ENCODE measurements around the gene SYCP2.

SYCP2 gene

DNA sequence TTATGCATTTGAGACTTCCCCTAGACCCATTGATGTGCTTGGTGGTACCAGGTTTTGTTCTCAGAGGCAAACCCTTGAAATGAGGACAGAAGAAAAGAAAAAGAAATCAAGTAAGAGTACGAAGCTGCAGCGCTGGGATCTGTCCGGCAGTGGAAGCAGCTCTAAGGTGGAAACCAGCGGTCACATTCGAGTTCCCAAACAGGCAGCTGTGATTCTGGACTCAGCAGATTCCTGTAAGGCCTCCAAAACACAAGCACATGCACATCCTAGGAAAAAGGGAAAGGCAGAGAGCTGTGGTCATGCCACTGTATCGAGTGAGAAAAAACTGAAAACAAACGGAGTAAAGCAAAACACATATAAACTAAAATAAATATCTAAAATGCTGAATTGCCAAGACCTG lies 11.3 kb upstream of the SYCP2 start:
- Histone ChIP-seq H3K9ac (ENCODE audit: low read length in 5 of 5) (no peak overlapping the region), H3K27me3 (ENCODE audit: control insufficient read depth in 5 of 5, insufficient read depth in 4 of 5, low read length in 5 of 5) (no peaks in the 10 kb centered on the region), H3K4me3 (ENCODE audit: low read depth in 1 of 5, low read length in 5 of 5) (no peak overlapping the region), H3K4me1 (ENCODE audit: control insufficient read depth in 5 of 5, insufficient read depth in 5 of 5, low read length in 5 of 5) (peaks cover 3 to 39% (median 30%) of the 10 kb centered on the region in 5 donors), H3K36me3 (ENCODE audit: control insufficient read depth in 5 of 5, insufficient read depth in 5 of 5, low read length in 5 of 5) (peaks cover 11 to 25% (median 16%) of the 10 kb centered on the region in 5 donors), H3K9me3 (ENCODE audit: control insufficient read depth in 5 of 5, low read length in 5 of 5) (no peaks in the 10 kb centered on the region), H3K27ac (ENCODE audit: low read depth, low read length) (no peak overlapping the region)

DNA sequence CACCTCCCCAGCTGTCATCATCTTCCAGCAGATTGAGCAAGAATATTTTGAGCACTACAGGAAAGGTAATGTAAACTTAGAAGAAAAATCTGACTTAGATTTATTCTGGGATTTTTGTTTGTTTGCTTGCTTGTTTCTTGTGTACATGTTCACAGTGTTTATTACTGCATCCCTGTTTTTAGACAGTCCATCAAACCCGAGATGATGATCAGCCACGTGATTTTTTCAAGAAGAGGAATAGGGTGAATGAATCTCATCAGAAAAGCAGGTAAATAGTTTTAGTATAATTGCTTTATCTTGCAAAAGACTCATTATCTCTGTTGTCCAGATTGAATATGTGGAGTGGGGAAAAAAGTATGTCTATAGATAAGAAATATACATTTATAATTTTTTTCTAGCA lies 8.8 kb upstream of the SYCP2 start:
- H3K36me3 ChIP-seq (ENCODE audit: control insufficient read depth in 5 of 5, insufficient read depth in 5 of 5, low read length in 5 of 5) = peaks cover 11 to 25% (median 16%) of the 10 kb centered on the region in 5 donors
- H3K27me3 ChIP-seq (ENCODE audit: control insufficient read depth in 5 of 5, insufficient read depth in 4 of 5, low read length in 5 of 5) = no peaks in the 10 kb centered on the region
- no peak overlapping the region for H3K9ac ChIP-seq (ENCODE audit: low read length in 5 of 5)
- H3K9me3 ChIP-seq (ENCODE audit: control insufficient read depth in 5 of 5, low read length in 5 of 5) = no peaks in the 10 kb centered on the region
- H3K4me1 ChIP-seq (ENCODE audit: control insufficient read depth in 5 of 5, insufficient read depth in 5 of 5, low read length in 5 of 5) = peaks cover 15 to 55% (median 52%) of the 10 kb centered on the region in 5 donors
- H3K27ac ChIP-seq (ENCODE audit: low read depth, low read length) = no peak overlapping the region
- no peak overlapping the region for H3K4me3 ChIP-seq (ENCODE audit: low read depth in 1 of 5, low read length in 5 of 5)

DNA sequence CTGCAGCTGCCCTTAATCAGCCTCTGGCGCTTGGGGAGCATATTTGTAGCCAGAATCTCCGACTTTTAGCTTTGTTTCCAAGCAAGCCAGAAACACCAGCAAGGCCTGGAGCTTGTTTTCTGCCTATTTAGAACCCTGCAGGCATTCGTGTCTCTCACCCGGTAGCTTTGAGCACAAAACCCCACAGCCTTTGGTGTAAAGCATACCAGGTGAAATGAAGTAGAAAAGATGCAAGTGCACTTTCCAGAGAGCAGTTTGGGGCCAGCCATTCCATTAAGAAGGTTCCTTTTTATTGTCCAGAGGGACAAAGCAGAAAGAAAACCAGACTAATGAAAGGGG lies 7.5 kb upstream of the SYCP2 start:
- Histone ChIP-seq H3K4me3 (ENCODE audit: low read depth in 1 of 5, low read length in 5 of 5) (peak overlapping the region; percentile 79 to 97 (median 94)), H3K9me3 (ENCODE audit: control insufficient read depth in 5 of 5, low read length in 5 of 5) (no peaks in the 10 kb centered on the region), H3K27ac (ENCODE audit: low read depth, low read length) (peak overlapping the region; percentile 94), H3K4me1 (ENCODE audit: control insufficient read depth in 5 of 5, insufficient read depth in 5 of 5, low read length in 5 of 5) (peaks cover 15 to 65% (median 57%) of the 10 kb centered on the region in 5 donors), H3K27me3 (ENCODE audit: control insufficient read depth in 5 of 5, insufficient read depth in 4 of 5, low read length in 5 of 5) (no peaks in the 10 kb centered on the region), H3K36me3 (ENCODE audit: control insufficient read depth in 5 of 5, insufficient read depth in 5 of 5, low read length in 5 of 5) (peaks cover 11 to 25% (median 16%) of the 10 kb centered on the region in 5 donors), H3K9ac (ENCODE audit: low read length in 5 of 5) (peak overlapping the region in 4 of 5 donors; percentile 60 to 73 (median 62))

DNA sequence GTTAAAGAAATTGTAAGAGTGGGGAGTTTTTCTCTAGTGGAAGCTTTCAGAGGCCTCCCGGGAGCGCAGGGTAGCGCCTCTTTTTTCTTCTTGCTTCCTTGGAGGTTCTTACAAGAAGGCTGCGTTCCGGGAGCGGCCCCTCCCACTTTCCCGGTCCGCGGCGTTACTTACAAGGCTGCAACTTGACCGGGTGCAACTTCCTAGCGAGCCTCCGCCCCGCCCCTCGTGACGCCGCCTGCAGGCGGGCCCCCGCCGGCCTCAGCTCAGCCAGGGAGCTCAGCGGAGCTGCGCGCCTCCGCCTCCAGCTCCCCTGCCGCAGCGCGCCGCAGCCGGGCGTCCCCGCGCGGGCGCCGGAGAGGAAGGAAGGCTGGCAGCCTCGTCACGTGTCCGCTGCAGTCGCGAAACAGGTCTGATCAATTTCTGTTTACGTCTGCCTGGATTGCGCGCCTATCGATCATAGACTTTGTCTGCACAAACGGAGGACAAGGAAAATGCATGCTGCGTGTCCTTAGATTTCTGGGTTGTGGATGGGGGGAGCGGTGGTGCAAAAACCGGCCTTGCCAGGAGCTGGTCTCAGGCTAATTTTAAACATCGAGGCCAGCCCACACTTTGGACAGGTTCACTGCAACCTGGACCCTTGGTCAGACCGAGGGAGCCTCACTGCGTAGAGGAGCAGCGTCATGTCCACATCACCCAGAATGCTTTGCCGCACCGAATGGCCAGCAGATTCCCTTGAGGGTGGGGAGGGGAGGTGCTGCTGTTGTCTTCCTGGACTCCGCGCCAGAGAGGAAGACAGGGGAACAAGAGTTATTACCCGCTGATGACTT lies 6.9 kb upstream of the SYCP2 start, which contains the start of the genes FAM217B and PPP1R3D:
TSS of gene FAM217B (plus strand) at position 261 of the 827 bp plus-strand sequence. CDS start 3,555 bp downstream, outside the sequence.
TSS of gene PPP1R3D (minus strand) at position 177 of the 827 bp plus-strand sequence. CDS start 374 bp downstream, outside the sequence.
- Histone ChIP-seq H3K4me3 (ENCODE audit: low read depth in 1 of 5, low read length in 5 of 5) (peak within 1 kb of the TSS; percentile 79 to 97 (median 94)), H3K9ac (ENCODE audit: low read length in 5 of 5) (peak within 1 kb of the TSS; percentile 64 to 90 (median 73)), H3K4me1 (ENCODE audit: control insufficient read depth in 5 of 5, insufficient read depth in 5 of 5, low read length in 5 of 5) (peaks cover 15 to 60% (median 51%) of the 10 kb centered on the region in 5 donors), H3K27me3 (ENCODE audit: control insufficient read depth in 5 of 5, insufficient read depth in 4 of 5, low read length in 5 of 5) (no peaks in the 10 kb centered on the region), H3K36me3 (ENCODE audit: control insufficient read depth in 5 of 5, insufficient read depth in 5 of 5, low read length in 5 of 5) (peaks cover 11 to 25% (median 16%) of the 10 kb centered on the region in 5 donors), H3K27ac (ENCODE audit: low read depth, low read length) (peak within 1 kb of the TSS; percentile 94), H3K9me3 (ENCODE audit: control insufficient read depth in 5 of 5, low read length in 5 of 5) (no peaks in the 10 kb centered on the region)

DNA sequence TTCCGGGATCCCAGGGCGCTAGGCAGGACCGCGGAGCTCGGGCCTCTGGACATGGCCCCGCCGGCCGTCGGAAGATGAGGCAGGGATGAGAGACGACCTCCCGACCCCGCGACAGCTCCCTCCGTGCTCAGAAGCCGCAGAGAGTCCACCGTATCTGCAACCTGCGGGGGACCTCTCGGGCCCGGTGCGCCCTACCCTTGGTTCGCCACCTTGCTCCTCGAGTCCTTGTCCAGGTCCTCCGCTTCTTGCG lies 6.4 kb upstream of the SYCP2 start:
- Histone ChIP-seq H3K9me3 (ENCODE audit: control insufficient read depth in 5 of 5, low read length in 5 of 5) (no peaks in the 10 kb centered on the region), H3K9ac (ENCODE audit: low read length in 5 of 5) (peak overlapping the region in 4 of 5 donors; percentile 68 to 90 (median 80)), H3K4me1 (ENCODE audit: control insufficient read depth in 5 of 5, insufficient read depth in 5 of 5, low read length in 5 of 5) (peaks cover 15 to 56% (median 49%) of the 10 kb centered on the region in 5 donors)

DNA sequence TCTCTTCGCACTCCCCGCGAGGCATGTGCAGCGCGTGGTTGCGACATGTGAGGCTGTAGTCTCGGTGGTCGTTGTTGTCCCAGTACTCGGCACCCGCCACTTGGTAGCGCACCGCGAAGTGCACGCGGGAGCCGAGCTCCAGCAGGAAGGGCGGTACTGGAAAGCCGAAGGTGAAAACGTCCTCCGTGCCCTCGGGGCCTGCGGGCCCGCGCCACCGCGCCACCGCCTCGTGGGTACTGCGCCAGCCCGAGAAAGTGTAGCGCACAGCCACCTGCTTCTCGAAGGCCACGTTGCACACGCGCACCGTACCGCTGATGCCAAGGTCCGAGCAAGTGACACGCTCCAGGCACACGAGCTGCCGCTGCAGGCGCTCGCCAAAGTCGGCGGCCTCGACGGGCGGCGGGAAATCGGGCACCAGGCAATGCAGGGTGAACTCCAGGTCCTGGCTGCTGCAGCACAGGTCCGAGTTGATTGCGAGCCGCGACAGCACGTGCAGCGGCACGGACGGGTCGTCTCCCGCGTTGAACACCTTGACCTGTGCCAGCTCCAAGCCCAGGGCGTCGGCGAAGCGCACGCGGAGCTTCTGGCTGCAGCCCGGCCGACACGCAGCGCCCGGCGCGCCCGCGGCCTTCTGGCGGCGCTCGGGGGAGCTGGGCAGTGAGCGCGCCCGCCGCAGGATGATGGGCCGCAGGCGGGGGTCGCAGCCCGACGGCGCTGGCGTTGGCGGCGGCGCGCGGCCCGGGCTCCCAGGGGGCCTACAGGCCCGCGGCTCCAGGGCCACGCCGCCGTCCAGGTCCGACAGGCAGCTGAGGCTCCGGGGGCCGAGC lies 5.8 kb upstream of the SYCP2 start:
- Histone ChIP-seq H3K9me3 (ENCODE audit: control insufficient read depth in 5 of 5, low read length in 5 of 5) (no peaks in the 10 kb centered on the region), H3K4me1 (ENCODE audit: control insufficient read depth in 5 of 5, insufficient read depth in 5 of 5, low read length in 5 of 5) (peaks cover 15 to 58% (median 50%) of the 10 kb centered on the region in 5 donors), H3K27ac (ENCODE audit: low read depth, low read length) (peak overlapping the region; percentile 94), H3K27me3 (ENCODE audit: control insufficient read depth in 5 of 5, insufficient read depth in 4 of 5, low read length in 5 of 5) (no peaks in the 10 kb centered on the region), H3K9ac (ENCODE audit: low read length in 5 of 5) (peak overlapping the region in 4 of 5 donors; percentile 68 to 90 (median 80)), H3K4me3 (ENCODE audit: low read depth in 1 of 5, low read length in 5 of 5) (peak overlapping the region in 4 of 5 donors; percentile 79 to 96 (median 93)), H3K36me3 (ENCODE audit: control insufficient read depth in 5 of 5, insufficient read depth in 5 of 5, low read length in 5 of 5) (peaks cover 7 to 17% (median 11%) of the 10 kb centered on the region in 5 donors)

More for the DNA sequence above, 6.4 kb upstream of the SYCP2 start:
- H3K4me3 ChIP-seq (ENCODE audit: low read depth in 1 of 5, low read length in 5 of 5) = peak overlapping the region; percentile 59 to 96 (median 92)
- peaks cover 11 to 22% (median 15%) of the 10 kb centered on the region in 5 donors for H3K36me3 ChIP-seq (ENCODE audit: control insufficient read depth in 5 of 5, insufficient read depth in 5 of 5, low read length in 5 of 5)
- H3K27ac ChIP-seq (ENCODE audit: low read depth, low read length) = peak overlapping the region; percentile 94
- no peaks in the 10 kb centered on the region for H3K27me3 ChIP-seq (ENCODE audit: control insufficient read depth in 5 of 5, insufficient read depth in 4 of 5, low read length in 5 of 5)

DNA sequence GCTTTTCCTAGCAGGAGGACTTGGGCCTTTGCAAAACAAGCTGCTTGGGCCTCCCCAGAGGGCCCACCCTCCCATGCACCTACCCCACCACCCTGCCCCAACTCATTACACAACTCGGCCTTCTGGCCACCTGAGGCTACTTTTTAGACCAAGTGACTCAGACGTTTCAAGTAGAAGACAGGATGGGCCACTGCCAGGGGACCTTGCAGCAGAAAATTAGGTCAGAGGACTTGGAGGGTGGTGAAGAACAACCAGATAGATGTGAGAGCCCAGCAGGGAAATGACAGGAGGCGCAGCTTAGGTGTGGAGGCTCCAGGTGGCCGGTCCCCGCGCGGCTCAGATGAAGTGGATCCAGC lies 5.2 kb upstream of the SYCP2 start:
- H3K9me3 ChIP-seq (ENCODE audit: control insufficient read depth in 5 of 5, low read length in 5 of 5) = no peaks in the 10 kb centered on the region
- H3K4me3 ChIP-seq (ENCODE audit: low read depth in 1 of 5, low read length in 5 of 5) = peak overlapping the region; percentile 17 to 96 (median 92)
- H3K9ac ChIP-seq (ENCODE audit: low read length in 5 of 5) = no peak overlapping the region
- no peak overlapping the region for H3K27ac ChIP-seq (ENCODE audit: low read depth, low read length)
- no peaks in the 10 kb centered on the region for H3K27me3 ChIP-seq (ENCODE audit: control insufficient read depth in 5 of 5, insufficient read depth in 4 of 5, low read length in 5 of 5)
- peaks cover 15 to 64% (median 53%) of the 10 kb centered on the region in 5 donors for H3K4me1 ChIP-seq (ENCODE audit: control insufficient read depth in 5 of 5, insufficient read depth in 5 of 5, low read length in 5 of 5)
- H3K36me3 ChIP-seq (ENCODE audit: control insufficient read depth in 5 of 5, insufficient read depth in 5 of 5, low read length in 5 of 5) = peaks cover 1 to 11% (median 6%) of the 10 kb centered on the region in 5 donors

DNA sequence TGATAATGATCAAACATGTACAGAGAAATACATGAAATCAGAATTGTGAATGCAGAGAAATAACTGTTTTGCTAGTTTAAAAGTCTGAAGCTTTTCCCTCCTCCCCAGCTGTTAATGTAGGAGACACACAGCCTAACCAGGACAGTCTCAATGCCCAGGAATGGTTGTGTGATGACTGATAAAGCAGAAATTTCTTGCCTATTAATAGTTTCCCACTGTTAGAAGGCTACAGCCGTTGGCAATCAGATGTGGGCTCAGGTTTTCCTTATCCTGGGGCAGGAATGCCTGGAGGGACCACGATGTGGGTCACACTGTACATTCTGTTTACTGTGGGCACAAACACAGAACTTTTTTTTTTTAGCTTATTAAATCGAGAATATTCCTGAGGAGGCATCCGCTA lies 4.8 kb upstream of the SYCP2 start:
- Histone ChIP-seq H3K27ac (ENCODE audit: low read depth, low read length) (no peak overlapping the region), H3K27me3 (ENCODE audit: control insufficient read depth in 5 of 5, insufficient read depth in 4 of 5, low read length in 5 of 5) (no peaks in the 10 kb centered on the region), H3K4me3 (ENCODE audit: low read depth in 1 of 5, low read length in 5 of 5) (peak overlapping the region in 2 of 5 donors; percentile 17 to 79)

DNA sequence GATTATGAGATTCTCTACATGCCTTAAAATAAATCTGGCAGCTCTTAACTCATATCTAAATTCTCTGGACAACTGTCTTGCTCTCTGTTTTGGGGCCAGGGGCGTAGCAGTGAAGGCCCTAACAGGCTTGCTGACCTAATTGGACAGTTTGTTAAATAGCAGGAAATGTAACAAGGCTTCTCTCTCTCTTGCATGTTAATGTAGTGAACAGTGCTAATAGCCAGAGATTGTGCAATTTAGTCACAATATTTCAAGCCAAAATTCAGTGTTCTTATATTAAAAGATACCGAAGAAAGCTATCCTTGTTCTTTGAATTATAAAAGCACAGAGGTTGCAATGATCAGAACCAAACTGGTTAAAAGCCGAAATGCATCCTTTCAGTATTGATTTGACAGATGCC lies 3.7 kb upstream of the SYCP2 start:
- no peaks in the 10 kb centered on the region for H3K9me3 ChIP-seq (ENCODE audit: control insufficient read depth in 5 of 5, low read length in 5 of 5)
- no peak overlapping the region for H3K27ac ChIP-seq (ENCODE audit: low read depth, low read length)
- H3K27me3 ChIP-seq (ENCODE audit: control insufficient read depth in 5 of 5, insufficient read depth in 4 of 5, low read length in 5 of 5) = no peaks in the 10 kb centered on the region
- peaks cover 15 to 73% (median 53%) of the 10 kb centered on the region in 5 donors for H3K4me1 ChIP-seq (ENCODE audit: control insufficient read depth in 5 of 5, insufficient read depth in 5 of 5, low read length in 5 of 5)
- no peaks in the 10 kb centered on the region for H3K36me3 ChIP-seq (ENCODE audit: control insufficient read depth in 5 of 5, insufficient read depth in 5 of 5, low read length in 5 of 5)
- no peak overlapping the region for H3K4me3 ChIP-seq (ENCODE audit: low read depth in 1 of 5, low read length in 5 of 5)
- H3K9ac ChIP-seq (ENCODE audit: low read length in 5 of 5) = peak overlapping the region in 1 of 5 donors; percentile 44

More for the DNA sequence above, 4.8 kb upstream of the SYCP2 start:
- Histone ChIP-seq H3K36me3 (ENCODE audit: control insufficient read depth in 5 of 5, insufficient read depth in 5 of 5, low read length in 5 of 5) (peaks cover 0 to 10% (median 4%) of the 10 kb centered on the region in 5 donors), H3K9ac (ENCODE audit: low read length in 5 of 5) (peak overlapping the region in 1 of 5 donors; percentile 28), H3K4me1 (ENCODE audit: control insufficient read depth in 5 of 5, insufficient read depth in 5 of 5, low read length in 5 of 5) (peaks cover 15 to 67% (median 55%) of the 10 kb centered on the region in 5 donors), H3K9me3 (ENCODE audit: control insufficient read depth in 5 of 5, low read length in 5 of 5) (no peaks in the 10 kb centered on the region)

Measured in subcutaneous abdominal adipose tissue (tissue), 5 donors.